IPS DF 6.9 (cell line): ENCODE results near the gene EPHB4.

Source experiments
- DNase-seq: peaks from one replicate; pipeline ENCODE4 v3.0.0-alpha.2; 2013; ENCODE audit warnings: low read depth, low spot score
- H3K27ac ChIP-seq: one replicate; pipeline ENCODE4 v1.5.1; 2013; ENCODE audit warnings: low read length, control low read depth
- H3K27me3 ChIP-seq: 2 replicates; pipeline ENCODE4 v1.6.1; 2013; ENCODE audit warnings: mild to moderate bottlenecking, low read length; ENCODE audit not compliant: control insufficient read depth, insufficient read depth
- H3K36me3 ChIP-seq: 2 replicates; pipeline ENCODE4 v1.6.1; 2013; ENCODE audit warnings: low read length; ENCODE audit not compliant: control insufficient read depth, insufficient read depth
- H3K4me1 ChIP-seq: 2 replicates; pipeline ENCODE4 v1.6.1; 2013; ENCODE audit warnings: low read length; ENCODE audit not compliant: control insufficient read depth, insufficient read depth
- H3K4me3 ChIP-seq: 2 replicates; pipeline ENCODE4 v1.5.1; 2013; ENCODE audit warnings: mild to moderate bottlenecking, low read length
- H3K9me3 ChIP-seq: 2 replicates; pipeline ENCODE4 v1.6.1; 2013; ENCODE audit warnings: low read length, inconsistent platforms; ENCODE audit not compliant: control insufficient read depth, insufficient read depth
- WGBS: extraction: QIAGEN DNeasy Blood & Tissue Kit; methylation state at CpG from one replicate; pipeline ENCODE4 v1.1.7; 2013; ENCODE audit warnings: mixed read lengths, missing lambda C conversion rate; ENCODE audit not compliant: insufficient read length, insufficient coverage; 5-methylcytosine and 5-hydroxymethylcytosine counted together

Gene EPHB4

GRCh38 chr7:100854146-100854895 is 27.0 kb upstream of the EPHB4 start:
- no peak overlapping the region for H3K4me3 ChIP-seq
- no peak overlapping the region for H3K27ac ChIP-seq
- no peaks in the 10 kb centered on the region for H3K27me3 ChIP-seq
- H3K36me3 ChIP-seq = peaks cover 6% of the 10 kb centered on the region; the same call in 1 of the 2 replicates
- WGBS = no CpG with 5 or more reads among the region's 14 CpGs
- no peak for DNase-seq
- no peaks in the 10 kb centered on the region for H3K9me3 ChIP-seq
- no peaks in the 10 kb centered on the region; the same call in 1 of the 2 replicates for H3K4me1 ChIP-seq

- DNase-seq = no peak
- Histone ChIP-seq H3K9me3 (no peaks in the 10 kb centered on the region), H3K4me1 (no peaks in the 10 kb centered on the region; the same call in 1 of the 2 replicates), H3K36me3 (no peaks in the 10 kb centered on the region), H3K4me3 (peak within 1 kb of the TSS; percentile 92), H3K27ac (no peak within 1 kb of the TSS), H3K27me3 (no peaks in the 10 kb centered on the region)
- WGBS = no CpG with 5 or more reads among the region's 71 CpGs
These were observed 24.9 kb upstream of the EPHB4 start, which contains the start of gene SLC12A9 for GRCh38 chr7:100852048-100852872. Gene SLC12A9, plus strand, starts transcription at chr7:100852713. Its CDS starts 1,485 bp downstream, at chr7:100854198.

GRCh38 chr7:100847360-100847759 is 20.0 kb upstream of the EPHB4 start:
- H3K4me1 ChIP-seq = no peaks in the 10 kb centered on the region
- no peak overlapping the region for H3K4me3 ChIP-seq
- no CpG with 5 or more reads among the region's 4 CpGs for WGBS
- no peaks in the 10 kb centered on the region for H3K36me3 ChIP-seq
- H3K27ac ChIP-seq = no peak overlapping the region
- no peaks in the 10 kb centered on the region for H3K27me3 ChIP-seq
- no peaks in the 10 kb centered on the region for H3K9me3 ChIP-seq
- no peak for DNase-seq

GRCh38 chr7:100840470-100841100 is 13.3 kb upstream of the EPHB4 start:
- WGBS = no CpG with 5 or more reads among the region's 8 CpGs
- H3K9me3 ChIP-seq = no peaks in the 10 kb centered on the region

GRCh38 chr7:100839361-100839760 is 12.0 kb upstream of the EPHB4 start:
- no peak for DNase-seq
- no CpG with 5 or more reads among the region's 18 CpGs for WGBS
- Histone ChIP-seq H3K4me3 (no peak overlapping the region), H3K4me1 (peaks cover 4% of the 10 kb centered on the region; the same call in 1 of the 2 replicates), H3K36me3 (no peaks in the 10 kb centered on the region), H3K27ac (no peak overlapping the region), H3K9me3 (no peaks in the 10 kb centered on the region), H3K27me3 (no peaks in the 10 kb centered on the region)

More at GRCh38 chr7:100840470-100841100, 13.3 kb upstream of the EPHB4 start:
- no peak for DNase-seq
- no peaks in the 10 kb centered on the region for H3K27me3 ChIP-seq
- no peaks in the 10 kb centered on the region for H3K36me3 ChIP-seq
- H3K27ac ChIP-seq = no peak overlapping the region
- H3K4me3 ChIP-seq = no peak overlapping the region
- peaks cover 4% of the 10 kb centered on the region; the same call in 1 of the 2 replicates for H3K4me1 ChIP-seq

- H3K27ac ChIP-seq = peak overlapping the region; percentile 15
- WGBS = no CpG with 5 or more reads among the region's 37 CpGs
- peaks cover 4% of the 10 kb centered on the region; the same call in 1 of the 2 replicates for H3K4me1 ChIP-seq
- no peaks in the 10 kb centered on the region for H3K27me3 ChIP-seq
- no peaks in the 10 kb centered on the region for H3K36me3 ChIP-seq
- H3K9me3 ChIP-seq = no peaks in the 10 kb centered on the region
- peak overlapping the region; percentile 20; the same call in 1 of the 2 replicates for H3K4me3 ChIP-seq
- DNase-seq = no peak
These were observed 9.9 kb upstream of the EPHB4 start for GRCh38 chr7:100837099-100837836.

- Histone ChIP-seq H3K4me1 (peaks cover 4% of the 10 kb centered on the region; the same call in 1 of the 2 replicates), H3K9me3 (no peaks in the 10 kb centered on the region), H3K4me3 (peak overlapping the region; percentile 20; the same call in 1 of the 2 replicates), H3K27ac (peak overlapping the region; percentile 15), H3K27me3 (no peaks in the 10 kb centered on the region), H3K36me3 (no peaks in the 10 kb centered on the region)
- no CpG with 5 or more reads among the region's 6 CpGs for WGBS
- DNase-seq = no peak
These were observed 9.4 kb upstream of the EPHB4 start for GRCh38 chr7:100836812-100837098.

GRCh38 chr7:100835903-100836811 is 8.8 kb upstream of the EPHB4 start:
- H3K27me3 ChIP-seq = no peaks in the 10 kb centered on the region
- H3K4me3 ChIP-seq = peak overlapping the region; percentile 4; the same call in 1 of the 2 replicates
- peaks cover 4% of the 10 kb centered on the region; the same call in 1 of the 2 replicates for H3K4me1 ChIP-seq
- WGBS = no CpG with 5 or more reads among the region's 17 CpGs
- no peak for DNase-seq
- no peaks in the 10 kb centered on the region for H3K36me3 ChIP-seq
- no peaks in the 10 kb centered on the region for H3K9me3 ChIP-seq
- peak overlapping the region; percentile 12 for H3K27ac ChIP-seq

GRCh38 chr7:100832281-100832633 is 4.9 kb upstream of the EPHB4 start:
- Histone ChIP-seq H3K36me3 (no peaks in the 10 kb centered on the region), H3K9me3 (no peaks in the 10 kb centered on the region), H3K4me3 (no peak overlapping the region), H3K4me1 (peaks cover 4% of the 10 kb centered on the region; the same call in 1 of the 2 replicates), H3K27ac (no peak overlapping the region), H3K27me3 (no peaks in the 10 kb centered on the region)
- no CpG with 5 or more reads among the region's 5 CpGs for WGBS
- no peak for DNase-seq
